IPS-20b (cell line): ENCODE results near the gene WWOX.

Experiments
- H3K27ac ChIP-seq: one replicate; pipeline ENCODE4 v1.5.1; 2013; ENCODE audit warnings: low read length
- H3K27me3 ChIP-seq: 2 replicates; pipeline ENCODE4 v1.6.1; 2013; ENCODE audit warnings: mild to moderate bottlenecking, low read length, inconsistent platforms; ENCODE audit not compliant: insufficient read depth
- H3K36me3 ChIP-seq: 2 replicates; pipeline ENCODE4 v1.6.1; 2013; ENCODE audit warnings: low read depth, mild to moderate bottlenecking, inconsistent platforms, low read length, moderate library complexity; ENCODE audit not compliant: insufficient read depth
- H3K4me1 ChIP-seq: 2 replicates; pipeline ENCODE4 v1.6.1; 2013; ENCODE audit warnings: mild to moderate bottlenecking, control low read depth, inconsistent platforms, low read length, moderate library complexity; ENCODE audit not compliant: insufficient read depth
- H3K4me3 ChIP-seq: 2 replicates; pipeline ENCODE4 v1.5.1; 2013; ENCODE audit warnings: mild to moderate bottlenecking, low read length, inconsistent platforms
- H3K9ac ChIP-seq: 2 replicates; pipeline ENCODE4 v1.6.1; 2013; ENCODE audit warnings: low read depth, mild to moderate bottlenecking, inconsistent platforms, low read length, moderate library complexity
- H3K9me3 ChIP-seq: 2 replicates; pipeline ENCODE4 v1.6.1; 2013; ENCODE audit warnings: mild to moderate bottlenecking, low read depth, low read length, inconsistent platforms; ENCODE audit not compliant: insufficient read depth

WWOX gene

DNA sequence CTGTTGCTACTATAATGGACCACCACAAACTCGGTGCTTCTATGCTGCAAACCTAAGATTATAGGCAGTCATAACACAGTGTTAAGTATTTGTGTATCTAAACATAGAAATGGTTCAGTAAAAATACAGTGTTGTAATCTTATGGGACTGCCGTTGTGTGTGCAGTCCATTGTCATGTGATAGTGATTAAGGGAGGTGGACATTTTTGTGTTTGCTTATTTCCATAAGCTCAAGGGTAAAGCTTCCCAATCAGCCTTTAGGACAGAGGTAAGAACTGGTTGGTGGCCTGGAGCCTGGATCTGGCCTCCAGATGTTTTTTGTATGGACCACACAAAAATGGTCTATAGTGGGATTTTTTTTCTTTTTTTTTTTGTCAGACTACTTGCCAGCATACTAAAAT is 29.9 kb downstream of the WWOX start:
- H3K36me3 ChIP-seq: no peaks in the 10 kb centered on the region; the same call in 1 of the 2 replicates
- no peak overlapping the region for H3K27ac ChIP-seq
- no peaks in the 10 kb centered on the region for H3K4me1 ChIP-seq
- no peaks in the 10 kb centered on the region for H3K27me3 ChIP-seq
- H3K9ac ChIP-seq: no peak overlapping the region
- H3K4me3 ChIP-seq: no peak overlapping the region
- H3K9me3 ChIP-seq: no peaks in the 10 kb centered on the region

DNA sequence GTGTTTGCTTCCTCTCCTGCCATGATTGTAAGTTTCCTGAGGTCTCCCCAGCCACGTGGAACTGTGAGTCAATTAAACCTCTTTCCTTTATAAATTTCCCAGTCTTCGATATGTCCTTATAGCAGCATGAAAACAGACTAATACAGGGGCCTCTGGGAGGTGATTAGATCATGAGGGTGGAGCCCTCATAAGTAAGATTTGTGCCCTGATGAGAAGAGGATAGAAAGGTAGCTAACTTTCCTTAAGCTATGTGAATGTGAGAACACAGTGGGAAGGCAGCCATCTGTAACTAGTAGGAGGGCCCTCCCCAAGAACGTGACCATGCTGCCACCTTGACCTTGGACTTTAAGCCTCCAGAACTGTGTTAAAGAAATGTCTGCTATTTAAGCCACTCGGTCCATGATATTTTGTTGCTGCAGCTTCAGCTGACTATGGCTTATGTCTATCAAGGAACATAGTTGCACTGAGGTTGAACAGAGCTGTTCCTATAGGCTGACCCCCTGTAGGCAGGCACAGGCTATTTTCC is 30.7 kb downstream of the WWOX start:
- Histone ChIP-seq H3K4me1 (no peaks in the 10 kb centered on the region), H3K9me3 (no peaks in the 10 kb centered on the region), H3K27ac (no peak overlapping the region), H3K4me3 (no peak overlapping the region), H3K36me3 (no peaks in the 10 kb centered on the region; the same call in 1 of the 2 replicates), H3K27me3 (no peaks in the 10 kb centered on the region), H3K9ac (no peak overlapping the region)

- no peaks in the 10 kb centered on the region for H3K4me1 ChIP-seq
- no peaks in the 10 kb centered on the region; the same call in 1 of the 2 replicates for H3K36me3 ChIP-seq
- H3K4me3 ChIP-seq: no peak overlapping the region
- H3K9ac ChIP-seq: no peak overlapping the region
- no peak overlapping the region for H3K27ac ChIP-seq
- H3K27me3 ChIP-seq: no peaks in the 10 kb centered on the region
- no peaks in the 10 kb centered on the region for H3K9me3 ChIP-seq
These were observed 31.5 kb downstream of the WWOX start for GRCh38 chr16:78130950-78131349.

DNA sequence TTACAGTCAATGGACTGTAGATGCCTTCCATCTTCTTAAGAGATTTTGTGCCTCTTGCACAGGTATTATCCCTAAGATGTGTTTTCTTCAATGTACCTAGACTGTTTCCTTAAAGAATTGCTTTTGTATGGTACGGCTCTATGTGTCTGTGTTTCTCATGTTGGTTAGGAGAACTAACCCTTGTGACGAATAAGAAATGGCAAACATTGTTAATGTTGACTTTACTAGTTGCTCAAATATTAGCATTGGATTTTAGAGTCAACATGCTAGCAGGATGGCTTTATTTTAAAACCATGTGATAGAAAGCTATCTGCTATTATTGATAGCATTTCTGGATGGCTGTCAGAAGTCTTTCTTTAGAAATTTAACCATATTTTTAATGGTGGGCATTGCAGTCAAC is 34.5 kb downstream of the WWOX start:
- Histone ChIP-seq H3K36me3 (no peaks in the 10 kb centered on the region), H3K9me3 (no peaks in the 10 kb centered on the region), H3K4me3 (no peak overlapping the region), H3K27me3 (no peaks in the 10 kb centered on the region), H3K27ac (no peak overlapping the region), H3K9ac (no peak overlapping the region), H3K4me1 (no peaks in the 10 kb centered on the region)

DNA sequence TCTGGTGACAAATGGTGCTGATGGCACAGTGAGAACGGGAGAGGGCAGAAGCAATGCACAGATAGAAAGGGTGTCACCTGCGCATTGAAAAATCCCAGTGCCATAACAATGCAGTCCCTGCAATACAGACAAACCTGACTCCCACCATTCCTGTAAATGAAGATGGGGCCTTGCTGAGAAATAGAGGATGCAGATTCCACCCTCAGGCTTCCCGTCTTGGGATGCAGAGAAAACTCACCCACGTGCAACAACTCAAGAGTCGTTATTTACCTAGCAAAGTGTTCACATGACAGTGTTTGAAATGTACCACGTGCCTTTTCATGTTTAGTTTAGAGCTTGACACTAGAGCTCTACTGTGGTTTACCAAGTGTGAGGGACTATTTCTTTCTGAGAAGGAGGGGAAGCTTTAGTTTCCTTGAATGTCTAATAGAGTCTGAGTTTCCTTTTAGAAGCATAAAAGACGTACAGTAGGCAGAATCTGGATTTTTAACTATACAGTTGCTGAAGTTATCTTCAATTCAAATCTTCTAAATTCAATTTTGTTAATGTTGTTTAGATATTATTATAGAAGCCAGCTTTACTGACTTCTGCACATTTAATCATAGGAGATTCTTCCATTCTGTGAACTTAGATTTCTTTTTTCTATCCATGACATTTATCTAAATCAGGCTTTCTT is 35.6 kb downstream of the WWOX start:
- H3K36me3 ChIP-seq: no peaks in the 10 kb centered on the region
- no peak overlapping the region for H3K9ac ChIP-seq
- no peaks in the 10 kb centered on the region for H3K27me3 ChIP-seq
- H3K4me1 ChIP-seq: no peaks in the 10 kb centered on the region
- H3K4me3 ChIP-seq: no peak overlapping the region
- H3K9me3 ChIP-seq: no peaks in the 10 kb centered on the region
- no peak overlapping the region for H3K27ac ChIP-seq

- no peaks in the 10 kb centered on the region for H3K9me3 ChIP-seq
- no peak overlapping the region for H3K27ac ChIP-seq
- H3K9ac ChIP-seq: no peak overlapping the region
- no peaks in the 10 kb centered on the region for H3K4me1 ChIP-seq
- no peaks in the 10 kb centered on the region for H3K27me3 ChIP-seq
- no peak overlapping the region for H3K4me3 ChIP-seq
- H3K36me3 ChIP-seq: no peaks in the 10 kb centered on the region
These were observed 37.7 kb downstream of the WWOX start for GRCh38 chr16:78137179-78137578.

- Histone ChIP-seq H3K27ac (no peak overlapping the region), H3K4me3 (no peak overlapping the region), H3K9me3 (no peaks in the 10 kb centered on the region), H3K9ac (no peak overlapping the region), H3K4me1 (no peaks in the 10 kb centered on the region), H3K36me3 (no peaks in the 10 kb centered on the region), H3K27me3 (no peaks in the 10 kb centered on the region)
These were observed 38.5 kb downstream of the WWOX start for GRCh38 chr16:78137782-78138616.

- no peak overlapping the region for H3K4me3 ChIP-seq
- H3K9ac ChIP-seq: no peak overlapping the region
- no peaks in the 10 kb centered on the region for H3K9me3 ChIP-seq
- no peaks in the 10 kb centered on the region for H3K36me3 ChIP-seq
- no peaks in the 10 kb centered on the region for H3K27me3 ChIP-seq
- no peak overlapping the region for H3K27ac ChIP-seq
- no peaks in the 10 kb centered on the region for H3K4me1 ChIP-seq
These were observed 41.5 kb downstream of the WWOX start for GRCh38 chr16:78140818-78141466.

DNA sequence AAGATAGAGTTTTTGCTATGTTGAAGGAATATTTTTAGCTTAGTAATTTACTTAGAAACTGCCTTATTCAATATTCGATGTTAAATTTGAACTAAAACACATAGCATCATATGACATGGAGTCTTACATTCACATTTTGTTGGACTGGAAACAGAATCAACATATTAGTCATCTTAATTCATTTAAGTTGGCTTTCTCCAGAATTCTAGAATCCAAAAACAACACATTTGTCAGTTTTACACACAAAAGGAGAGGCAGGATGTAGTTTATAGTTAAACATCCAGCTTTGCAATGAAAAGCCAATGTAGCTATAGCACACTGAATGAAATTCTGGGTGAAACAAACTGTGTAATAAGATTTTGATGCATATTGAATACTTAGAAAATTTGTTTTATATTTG is 43.3 kb downstream of the WWOX start:
- no peaks in the 10 kb centered on the region for H3K36me3 ChIP-seq
- H3K27ac ChIP-seq: no peak overlapping the region
- H3K9me3 ChIP-seq: no peaks in the 10 kb centered on the region
- no peaks in the 10 kb centered on the region for H3K27me3 ChIP-seq
- H3K4me1 ChIP-seq: no peaks in the 10 kb centered on the region
- H3K9ac ChIP-seq: no peak overlapping the region
- H3K4me3 ChIP-seq: no peak overlapping the region

DNA sequence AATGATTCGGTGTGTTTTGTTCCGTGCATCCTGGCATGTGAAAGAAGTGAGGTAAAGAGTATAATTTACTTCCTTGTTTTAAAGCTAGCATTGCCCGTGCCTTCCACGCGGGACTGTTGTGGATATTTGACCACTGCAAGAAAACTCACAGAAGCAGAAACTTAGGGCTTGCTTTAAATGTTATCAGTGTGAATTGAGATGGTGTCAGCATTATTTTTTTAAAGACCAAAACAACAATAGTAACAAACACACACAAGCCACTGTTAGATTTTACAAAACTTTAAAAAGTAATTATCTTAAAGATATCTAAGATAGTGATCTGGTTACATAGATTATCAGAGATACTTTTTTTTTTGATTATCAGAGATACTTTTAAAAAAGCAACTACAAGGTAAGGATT is 47.4 kb downstream of the WWOX start:
- no peak overlapping the region for H3K27ac ChIP-seq
- no peaks in the 10 kb centered on the region for H3K36me3 ChIP-seq
- H3K27me3 ChIP-seq: no peaks in the 10 kb centered on the region
- no peaks in the 10 kb centered on the region for H3K4me1 ChIP-seq
- H3K4me3 ChIP-seq: no peak overlapping the region
- no peak overlapping the region for H3K9ac ChIP-seq
- H3K9me3 ChIP-seq: no peaks in the 10 kb centered on the region

DNA sequence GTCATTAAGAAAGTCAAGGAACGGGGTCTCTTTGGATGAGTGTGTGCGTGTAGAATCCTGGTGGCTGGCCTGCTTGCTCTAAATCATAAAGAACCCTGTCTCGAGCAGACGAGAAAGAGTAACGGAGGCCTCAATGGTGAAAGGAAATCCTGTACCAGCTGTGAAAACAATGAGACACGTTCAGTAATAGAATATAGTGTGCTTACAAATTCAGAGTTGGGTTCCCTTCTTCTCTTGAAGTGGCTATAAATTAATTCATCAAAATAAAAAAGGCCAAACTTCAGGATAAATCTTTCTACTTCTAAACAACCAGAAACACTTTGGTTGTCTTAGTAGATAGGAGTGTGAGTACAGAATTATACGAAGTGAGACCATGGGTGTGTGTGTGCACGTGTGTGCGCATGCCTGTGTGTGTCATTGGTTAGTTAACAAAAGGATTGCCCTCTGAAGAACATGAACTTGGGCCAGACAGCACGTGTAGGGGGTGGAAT is 48.5 kb downstream of the WWOX start:
- Histone ChIP-seq H3K4me1 (no peaks in the 10 kb centered on the region), H3K27ac (no peak overlapping the region), H3K9me3 (no peaks in the 10 kb centered on the region), H3K4me3 (no peak overlapping the region), H3K9ac (no peak overlapping the region), H3K27me3 (no peaks in the 10 kb centered on the region), H3K36me3 (no peaks in the 10 kb centered on the region)
